ENCODE measurements around the gene IFNGR2.

DNA sequence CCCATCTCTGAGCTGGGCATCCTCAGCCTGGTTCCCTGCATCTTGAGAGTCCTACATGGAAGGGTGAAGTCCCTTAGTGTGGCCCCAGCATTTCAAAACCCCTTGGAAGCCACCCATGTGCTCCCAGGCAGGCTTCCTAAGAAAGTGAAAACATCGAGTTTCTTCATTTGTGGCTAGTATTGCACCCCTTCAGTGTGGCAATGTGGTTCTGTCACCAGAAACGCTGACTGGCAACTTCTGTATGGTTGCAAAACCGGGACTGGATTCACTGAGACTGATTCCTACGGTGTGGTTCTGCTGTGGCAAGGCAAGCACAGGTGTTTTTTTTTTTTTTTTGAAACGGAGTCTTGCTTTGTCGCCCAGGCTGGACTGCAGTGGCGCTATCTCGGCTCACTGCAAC lies 9.0 kb upstream of the IFNGR2 start:
- TF ChIP-seq, protein P1, sequence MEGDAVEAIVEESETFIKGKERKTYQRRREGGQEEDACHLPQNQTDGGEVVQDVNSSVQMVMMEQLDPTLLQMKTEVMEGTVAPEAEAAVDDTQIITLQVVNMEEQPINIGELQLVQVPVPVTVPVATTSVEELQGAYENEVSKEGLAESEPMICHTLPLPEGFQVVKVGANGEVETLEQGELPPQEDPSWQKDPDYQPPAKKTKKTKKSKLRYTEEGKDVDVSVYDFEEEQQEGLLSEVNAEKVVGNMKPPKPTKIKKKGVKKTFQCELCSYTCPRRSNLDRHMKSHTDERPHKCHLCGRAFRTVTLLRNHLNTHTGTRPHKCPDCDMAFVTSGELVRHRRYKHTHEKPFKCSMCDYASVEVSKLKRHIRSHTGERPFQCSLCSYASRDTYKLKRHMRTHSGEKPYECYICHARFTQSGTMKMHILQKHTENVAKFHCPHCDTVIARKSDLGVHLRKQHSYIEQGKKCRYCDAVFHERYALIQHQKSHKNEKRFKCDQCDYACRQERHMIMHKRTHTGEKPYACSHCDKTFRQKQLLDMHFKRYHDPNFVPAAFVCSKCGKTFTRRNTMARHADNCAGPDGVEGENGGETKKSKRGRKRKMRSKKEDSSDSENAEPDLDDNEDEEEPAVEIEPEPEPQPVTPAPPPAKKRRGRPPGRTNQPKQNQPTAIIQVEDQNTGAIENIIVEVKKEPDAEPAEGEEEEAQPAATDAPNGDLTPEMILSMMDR (IDR thresholded peaks at IDR 0.05), result no peak
- TF ChIP-seq EZH2 (IDR thresholded peaks at IDR 0.05; ENCODE audit: borderline replicate concordance, insufficient read depth, low read depth, low read length, poor library complexity, severe bottlenecking), result no peak

All from B cell (primary cell).